ENCODE results near the gene PRKN. TPM values are rescaled to one million over a fixed set of nuclear protein-coding genes. Genes with fewer than 3 reads are reported as not detected.

Gene PRKN
- total RNA-seq, 1 donor from 2014 or later = 4.9 TPM

- Histone ChIP-seq H3K27me3 (no peaks in the 10 kb centered on the region), H3K36me3 (no peaks in the 10 kb centered on the region), H3K4me1 (no peaks in the 10 kb centered on the region), H3K27ac (no peak overlapping the region), H3K9me3 (no peaks in the 10 kb centered on the region), H3K4me3 (no peak overlapping the region)
- TF ChIP-seq, protein P1, sequence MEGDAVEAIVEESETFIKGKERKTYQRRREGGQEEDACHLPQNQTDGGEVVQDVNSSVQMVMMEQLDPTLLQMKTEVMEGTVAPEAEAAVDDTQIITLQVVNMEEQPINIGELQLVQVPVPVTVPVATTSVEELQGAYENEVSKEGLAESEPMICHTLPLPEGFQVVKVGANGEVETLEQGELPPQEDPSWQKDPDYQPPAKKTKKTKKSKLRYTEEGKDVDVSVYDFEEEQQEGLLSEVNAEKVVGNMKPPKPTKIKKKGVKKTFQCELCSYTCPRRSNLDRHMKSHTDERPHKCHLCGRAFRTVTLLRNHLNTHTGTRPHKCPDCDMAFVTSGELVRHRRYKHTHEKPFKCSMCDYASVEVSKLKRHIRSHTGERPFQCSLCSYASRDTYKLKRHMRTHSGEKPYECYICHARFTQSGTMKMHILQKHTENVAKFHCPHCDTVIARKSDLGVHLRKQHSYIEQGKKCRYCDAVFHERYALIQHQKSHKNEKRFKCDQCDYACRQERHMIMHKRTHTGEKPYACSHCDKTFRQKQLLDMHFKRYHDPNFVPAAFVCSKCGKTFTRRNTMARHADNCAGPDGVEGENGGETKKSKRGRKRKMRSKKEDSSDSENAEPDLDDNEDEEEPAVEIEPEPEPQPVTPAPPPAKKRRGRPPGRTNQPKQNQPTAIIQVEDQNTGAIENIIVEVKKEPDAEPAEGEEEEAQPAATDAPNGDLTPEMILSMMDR (IDR thresholded peaks at IDR 0.05) = no peak
- TF ChIP-seq POLR2AphosphoS5 (IDR thresholded peaks at IDR 0.05; ENCODE audit: insufficient read depth in 1 of 2, low read depth in 1 of 2) (no peak), POLR2A (IDR thresholded peaks at IDR 0.05) (no peak)
- intact Hi-C loops (cut with DNase I) = no loop called here
- DNase-seq (ENCODE audit: extremely low spot score in 2 of 2) = no peak
These were observed 548.2 kb downstream of the PRKN start for GRCh38 chr6:162179196-162179951.

DNA sequence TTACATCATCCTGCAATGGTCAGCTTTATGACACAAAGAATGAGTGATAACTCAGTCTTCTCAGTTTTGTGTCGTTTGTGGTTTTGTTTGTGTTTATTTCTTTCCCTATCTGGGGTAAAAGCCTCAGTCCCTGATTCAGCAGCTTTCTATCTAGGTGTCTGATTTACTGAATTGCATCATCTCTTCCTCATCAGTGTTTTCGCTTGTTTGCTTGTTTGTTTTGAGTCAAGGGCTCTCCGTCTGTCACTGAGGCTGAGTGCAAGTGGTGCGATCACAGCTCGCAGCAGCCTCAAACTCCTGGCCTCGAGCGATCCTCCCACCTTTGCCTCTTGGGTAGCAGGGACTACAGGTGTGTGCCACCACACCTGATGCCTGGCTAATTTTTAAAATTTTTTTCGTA is 548.9 kb downstream of the PRKN start:
- TF ChIP-seq POLR2AphosphoS5 (IDR thresholded peaks at IDR 0.05; ENCODE audit: insufficient read depth in 1 of 2, low read depth in 1 of 2) (no peak), POLR2A (IDR thresholded peaks at IDR 0.05) (no peak)
- TF ChIP-seq, protein P1 (IDR thresholded peaks at IDR 0.05) = no peak
- intact Hi-C loops (cut with DNase I) = no loop called here
- DNase-seq (ENCODE audit: extremely low spot score in 2 of 2) = no peak
- no peak overlapping the region for H3K27ac ChIP-seq
- H3K36me3 ChIP-seq = no peaks in the 10 kb centered on the region
- H3K9me3 ChIP-seq = no peaks in the 10 kb centered on the region
- H3K4me3 ChIP-seq = no peak overlapping the region
- H3K4me1 ChIP-seq = no peaks in the 10 kb centered on the region
- H3K27me3 ChIP-seq = no peaks in the 10 kb centered on the region

- no peaks in the 10 kb centered on the region for H3K9me3 ChIP-seq
- H3K4me3 ChIP-seq = no peak overlapping the region
- H3K27ac ChIP-seq = no peak overlapping the region
- intact Hi-C loops (cut with DNase I) = no loop called here
- no peaks in the 10 kb centered on the region for H3K36me3 ChIP-seq
- H3K27me3 ChIP-seq = no peaks in the 10 kb centered on the region
- TF ChIP-seq, protein P1 (IDR thresholded peaks at IDR 0.05) = no peak
- no peak for DNase-seq (ENCODE audit: extremely low spot score in 2 of 2)
- H3K4me1 ChIP-seq = no peaks in the 10 kb centered on the region
These were observed 549.3 kb downstream of the PRKN start for GRCh38 chr6:162178266-162178665.

- intact Hi-C loops (cut with DNase I) = no loop called here
- no peaks in the 10 kb centered on the region for H3K36me3 ChIP-seq
- TF ChIP-seq, protein P1 (IDR thresholded peaks at IDR 0.05) = no peak
- TF ChIP-seq POLR2A (IDR thresholded peaks at IDR 0.05) (no peak), POLR2AphosphoS5 (IDR thresholded peaks at IDR 0.05; ENCODE audit: insufficient read depth in 1 of 2, low read depth in 1 of 2) (no peak)
These were observed 549.8 kb downstream of the PRKN start for GRCh38 chr6:162177746-162178145.

DNA sequence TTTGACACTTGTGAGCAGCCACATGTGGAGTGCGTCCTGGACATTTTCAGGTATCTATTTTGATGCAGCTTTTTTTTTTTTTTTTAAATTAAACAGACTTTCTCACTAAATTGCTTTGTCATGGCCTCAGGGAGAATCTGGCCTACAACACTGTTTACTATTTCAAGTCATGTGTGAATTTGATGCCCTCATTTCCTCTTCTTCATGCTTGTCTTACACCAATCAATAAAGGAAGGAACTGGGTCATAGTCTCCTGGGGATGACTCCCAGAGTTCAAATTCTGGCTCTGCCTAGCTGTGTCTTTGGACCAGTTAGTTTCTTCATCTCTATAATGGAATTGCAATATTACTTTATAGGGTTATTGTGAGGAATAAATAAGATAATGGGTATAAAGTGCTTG is 554.1 kb downstream of the PRKN start:
- Histone ChIP-seq H3K36me3 (no peaks in the 10 kb centered on the region), H3K4me3 (no peak overlapping the region), H3K27ac (no peak overlapping the region), H3K27me3 (no peaks in the 10 kb centered on the region), H3K4me1 (no peaks in the 10 kb centered on the region), H3K9me3 (no peaks in the 10 kb centered on the region)
- DNase-seq (ENCODE audit: extremely low spot score in 2 of 2) = no peak
- no peak for TF ChIP-seq POLR2AphosphoS5 (IDR thresholded peaks at IDR 0.05; ENCODE audit: insufficient read depth in 1 of 2, low read depth in 1 of 2)
- TF ChIP-seq POLR2A (IDR thresholded peaks at IDR 0.05) = no peak
- TF ChIP-seq, protein P1 (IDR thresholded peaks at IDR 0.05) = no peak
- intact Hi-C loops (cut with DNase I) = no loop called here

More at GRCh38 chr6:162177746-162178145, 549.8 kb downstream of the PRKN start:
- no peaks in the 10 kb centered on the region for H3K27me3 ChIP-seq
- DNase-seq (ENCODE audit: extremely low spot score in 2 of 2) = no peak
- H3K9me3 ChIP-seq = no peaks in the 10 kb centered on the region
- no peaks in the 10 kb centered on the region for H3K4me1 ChIP-seq
- no peak overlapping the region for H3K27ac ChIP-seq
- no peak overlapping the region for H3K4me3 ChIP-seq
